NCI-H510A (cell line): ENCODE measurements around the gene ZSCAN22.
A peak's percentile ranks its signal among the peaks of the same experiment; 100 is the strongest.
"Not testable (repeated sequence)": the region's sequence is repeated elsewhere in the genome, so short reads cannot be mapped to it uniquely, and the experiment has no call there.

Experiments
- DNase-seq: peaks from one replicate; lab custom pipeline; 2025; lab: John Stamatoyannopoulos, UW

The ZSCAN22 gene

GRCh38 chr19:58318297-58318696 is 8.5 kb upstream of the ZSCAN22 start:
- DNase-seq: no peak

- DNase-seq: no peak
Observed at GRCh38 chr19:58319241-58319640, 7.6 kb upstream of the ZSCAN22 start.

GRCh38 chr19:58325311-58326022 is 1.3 kb upstream of the ZSCAN22 start:
- no peak for DNase-seq

- no peak for DNase-seq
Observed at GRCh38 chr19:58326501-58326913, 287 bp upstream of the ZSCAN22 start.

GRCh38 chr19:58328999-58329398 is 2.2 kb downstream of the ZSCAN22 start:
- DNase-seq: no peak

DNA sequence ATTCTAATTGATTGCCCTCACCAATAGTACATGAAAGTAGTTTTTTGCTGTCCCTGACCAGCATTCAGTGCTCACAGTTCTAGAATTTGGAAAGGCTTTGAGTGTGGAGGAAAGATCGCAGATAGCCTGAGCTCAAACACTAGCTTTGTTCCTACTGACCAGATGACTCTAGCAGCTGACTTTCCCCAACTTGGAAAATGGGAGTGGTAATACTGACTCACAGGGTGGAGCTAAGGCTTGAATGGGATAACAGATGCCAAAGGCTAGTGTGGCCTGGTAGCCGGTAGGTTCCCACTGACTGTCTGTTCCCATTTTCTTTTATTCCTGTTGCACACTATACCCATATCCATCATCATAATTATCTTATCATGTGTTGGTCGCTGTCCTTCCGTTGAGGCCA is 3.7 kb downstream of the ZSCAN22 start:
- no peak for DNase-seq

DNA sequence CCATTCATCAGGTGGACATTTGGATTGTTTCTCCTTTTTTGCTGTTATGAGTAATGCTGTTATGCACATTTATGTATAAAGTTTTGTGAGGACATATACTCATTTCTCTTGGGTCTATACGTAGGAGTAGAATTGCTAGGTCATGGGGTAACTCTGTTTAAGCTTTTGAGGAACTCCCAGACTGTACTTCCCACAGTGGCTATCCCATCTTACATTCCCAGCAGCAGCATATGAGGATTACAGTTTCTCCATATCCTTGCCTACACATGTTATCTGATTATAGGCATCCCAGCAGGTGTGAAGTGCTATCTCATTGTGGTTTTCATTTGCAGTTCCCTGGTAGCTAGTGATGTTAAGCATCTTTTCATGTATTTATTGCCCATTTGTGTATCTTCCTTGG is 5.9 kb downstream of the ZSCAN22 start:
- no peak for DNase-seq

DNA sequence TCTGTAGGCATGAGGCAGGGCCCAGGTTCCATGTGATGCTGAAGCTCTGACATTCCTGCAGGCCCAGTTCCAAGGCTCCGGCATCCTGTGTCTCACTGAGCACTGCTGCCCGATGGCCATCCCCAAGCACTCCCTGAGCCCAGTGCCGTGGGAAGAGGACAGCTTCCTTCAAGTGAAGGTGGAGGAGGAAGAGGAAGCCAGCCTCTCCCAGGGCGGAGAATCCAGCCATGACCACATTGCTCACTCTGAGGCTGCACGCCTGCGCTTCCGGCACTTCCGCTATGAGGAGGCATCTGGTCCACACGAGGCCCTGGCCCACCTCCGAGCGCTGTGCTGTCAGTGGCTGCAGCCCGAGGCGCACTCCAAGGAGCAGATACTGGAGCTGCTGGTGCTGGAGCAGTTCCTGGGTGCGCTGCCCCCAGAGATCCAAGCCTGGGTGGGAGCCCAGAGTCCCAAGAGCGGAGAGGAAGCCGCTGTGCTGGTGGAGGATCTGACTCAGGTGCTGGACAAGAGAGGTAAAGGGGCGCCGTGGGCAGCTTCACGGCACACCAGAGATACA is 8.0 kb downstream of the ZSCAN22 start:
- DNase-seq: no peak

DNA sequence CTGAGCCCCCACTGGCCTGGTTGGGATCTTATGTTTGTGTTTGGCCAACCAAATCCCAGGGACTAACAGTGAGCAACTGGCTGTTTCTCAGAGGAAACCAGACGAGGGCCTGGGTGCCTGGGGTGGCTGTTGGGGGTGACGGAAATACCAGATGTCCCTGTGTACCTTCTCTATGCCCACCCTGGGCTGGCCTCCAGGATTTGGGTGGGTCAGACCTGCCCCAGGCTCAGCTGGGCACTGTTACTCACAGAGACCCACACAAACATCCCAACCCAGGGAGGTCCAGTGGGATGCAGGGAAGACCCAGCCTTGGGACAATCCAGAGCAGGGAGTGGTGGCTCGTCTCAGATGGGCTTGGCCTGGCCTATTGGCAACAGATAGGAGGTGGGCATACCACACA is 8.8 kb downstream of the ZSCAN22 start:
- no peak for DNase-seq

DNA sequence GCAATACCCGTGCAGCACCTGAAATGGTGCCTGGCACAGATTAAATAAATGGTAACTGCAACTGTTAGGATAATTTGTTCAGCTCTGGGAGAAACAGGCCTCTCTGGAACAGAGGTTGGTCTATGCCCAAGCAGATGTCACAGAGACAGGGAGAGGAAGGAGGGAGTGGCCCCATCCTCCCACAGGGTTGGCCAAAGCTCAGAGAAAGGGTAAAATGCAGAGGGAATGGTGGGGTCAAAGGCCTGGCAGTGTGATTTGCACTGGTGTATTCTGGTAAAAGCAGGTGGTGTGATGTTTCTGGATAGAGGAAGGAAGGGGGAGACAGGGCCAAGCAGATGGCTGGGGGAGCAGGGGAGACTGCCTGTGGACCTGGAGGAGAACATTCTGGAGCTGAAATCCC is 9.4 kb downstream of the ZSCAN22 start:
- no peak for DNase-seq

GRCh38 chr19:58336820-58337219 is 10.0 kb downstream of the ZSCAN22 start:
- DNase-seq: no peak

- no peak for DNase-seq
Observed at GRCh38 chr19:58338336-58338735, 11.5 kb downstream of the ZSCAN22 start.

- DNase-seq: no peak
Observed at GRCh38 chr19:58338825-58339558, 12.2 kb downstream of the ZSCAN22 start.

- no peak for DNase-seq
Observed at GRCh38 chr19:58345558-58345957, 18.8 kb downstream of the ZSCAN22 start.

GRCh38 chr19:58346961-58347929 is 20.5 kb downstream of the ZSCAN22 start:
- peak; percentile 63 for DNase-seq

DNA sequence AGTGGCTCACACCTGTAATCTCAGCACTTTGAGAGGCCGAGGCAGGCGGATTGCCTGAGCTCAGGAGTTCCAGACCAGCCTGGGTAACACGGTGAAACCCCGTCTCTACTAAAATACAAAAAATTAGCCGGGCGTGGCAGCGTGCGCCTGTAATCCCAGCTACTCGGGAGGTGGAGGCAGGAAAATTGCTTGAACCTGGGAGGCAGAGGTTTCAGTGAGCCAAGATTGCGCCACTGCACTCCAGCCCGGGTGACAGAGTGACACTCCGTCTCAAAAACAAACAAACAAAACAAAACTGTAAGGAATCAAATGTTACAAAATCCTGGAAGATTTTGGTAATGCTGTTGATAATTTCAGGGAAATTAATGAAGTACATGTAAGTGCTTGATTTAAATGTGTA is 21.3 kb downstream of the ZSCAN22 start:
- not testable (repeated sequence) for DNase-seq

DNA sequence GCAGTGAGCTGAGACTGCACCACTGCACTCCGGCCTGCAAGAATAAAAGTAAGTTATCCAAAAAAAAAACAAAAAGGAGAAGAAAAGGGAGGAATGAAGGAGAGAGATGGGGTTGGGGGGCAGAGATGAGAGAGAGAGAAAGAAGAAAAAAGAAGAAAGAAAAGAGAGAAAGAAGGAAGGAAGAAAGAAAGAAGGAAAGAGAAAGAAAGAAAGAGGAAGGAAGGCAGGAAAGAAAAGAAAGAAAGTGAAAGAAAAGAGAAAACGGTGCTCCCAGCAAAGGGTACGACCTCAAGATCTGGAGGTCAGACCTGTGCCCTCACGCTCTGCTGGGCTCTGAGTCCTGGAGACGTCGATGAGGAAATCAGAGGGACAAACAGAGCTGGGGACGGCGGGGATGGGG is 22.8 kb downstream of the ZSCAN22 start:
- DNase-seq: no peak

GRCh38 chr19:58350001-58350861 is 23.4 kb downstream of the ZSCAN22 start:
- no peak for DNase-seq

DNA sequence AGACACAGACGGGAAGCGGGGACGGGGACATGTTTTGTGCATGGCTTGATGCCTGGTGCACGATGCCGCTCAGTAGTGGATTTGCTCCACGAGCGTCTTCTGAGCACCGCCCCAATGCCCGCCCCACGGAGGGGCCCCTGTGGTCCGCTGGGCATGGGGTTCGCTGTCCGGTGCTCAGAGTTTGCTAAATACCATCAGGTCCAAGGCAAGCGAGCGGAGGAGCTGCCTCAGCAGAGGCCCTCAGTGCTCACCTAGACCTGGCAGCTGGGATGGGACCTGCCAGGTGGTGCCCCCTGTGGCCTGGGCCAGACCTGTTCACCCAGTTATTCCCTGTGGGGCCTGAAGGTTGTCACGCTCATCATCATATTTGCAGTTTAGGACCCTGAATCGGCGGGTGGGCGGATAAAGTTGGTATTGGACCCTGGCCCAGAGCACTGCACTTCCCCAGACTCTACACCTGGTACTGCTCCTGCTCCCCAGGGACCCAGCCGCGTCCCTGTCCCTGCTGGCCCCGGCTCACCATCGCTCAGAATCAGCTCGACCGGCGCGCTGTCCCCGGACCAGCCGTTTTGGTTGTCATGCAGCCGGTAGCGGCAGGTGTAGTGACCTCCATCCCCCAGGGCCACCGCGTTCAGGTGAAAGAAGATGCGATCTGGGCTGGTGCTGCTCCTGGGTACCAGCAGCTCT is 24.2 kb downstream of the ZSCAN22 start:
- no peak for DNase-seq

DNA sequence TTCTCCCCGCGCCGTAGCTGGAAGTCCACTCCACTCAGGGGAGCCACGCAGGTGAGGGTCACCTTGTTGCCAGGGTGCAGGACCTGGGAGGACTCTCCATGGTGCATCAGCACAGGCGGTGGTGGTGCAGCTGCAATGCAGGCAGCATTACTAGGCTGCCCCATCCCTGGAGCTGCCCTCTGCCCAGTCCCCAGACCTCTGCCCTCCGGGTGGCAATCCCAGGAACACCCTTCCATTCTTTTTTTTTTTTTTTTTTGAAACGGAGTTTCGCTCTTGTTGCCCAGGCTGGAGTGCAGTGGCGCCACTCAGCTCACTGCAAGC is 24.7 kb downstream of the ZSCAN22 start:
- no peak for DNase-seq
